Measurements from ENCODE around the gene FGF5.
"Not testable (repeated sequence)": the region's sequence is repeated elsewhere in the genome, so short reads cannot be mapped to it uniquely, and the experiment has no call there.

The FGF5 gene

GRCh38 chr4:80271801-80272200 lies 5.3 kb downstream of the FGF5 start:
- ChIA-PET POLR2A (ENCODE audit: low non-redundant PET) (no interaction called here), CTCF (interaction anchor here (0.6 kb wide), 1 partner anchor 48 kb away, joined by 3 read pairs; no protein-coding TSS in a partner anchor)
- DNase-seq (ENCODE audit: low spot score), result no peak
- TF ChIP-seq CTCF (conservative IDR thresholded peaks at IDR 0.05; ENCODE audit: low read depth), result no peak
- H3K27ac ChIP-seq, result no peak overlapping the region

DNA sequence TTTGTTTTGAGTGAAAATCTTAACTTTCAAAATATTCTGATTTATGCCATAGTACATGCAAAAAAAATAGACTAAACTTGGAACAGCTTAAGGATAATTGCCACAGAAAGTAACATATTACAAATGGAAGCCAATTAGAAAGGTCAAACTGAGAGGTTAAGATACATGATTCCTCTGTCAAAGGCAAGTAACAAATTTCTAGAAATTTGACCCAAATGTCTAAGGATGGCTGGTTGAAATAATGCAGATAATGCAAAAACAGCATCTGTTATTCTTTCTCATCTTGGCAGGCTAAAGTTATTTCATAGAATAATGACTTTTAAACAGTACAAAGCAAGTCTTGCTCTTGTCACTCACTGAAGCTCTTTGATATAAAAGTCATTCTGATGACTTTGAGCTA lies 10.5 kb downstream of the FGF5 start:
- no peak overlapping the region for H3K27ac ChIP-seq
- TF ChIP-seq CTCF (conservative IDR thresholded peaks at IDR 0.05; ENCODE audit: low read depth), result no peak
- no peak for DNase-seq (ENCODE audit: low spot score)
- CTCF ChIA-PET, result no interaction called here
- POLR2A ChIA-PET (ENCODE audit: low non-redundant PET), result no interaction called here

- TF ChIP-seq CTCF (conservative IDR thresholded peaks at IDR 0.05; ENCODE audit: low read depth), result no peak
- ChIA-PET CTCF (interaction anchor here (0.8 kb wide), 1 partner anchor 1238 kb away, joined by 3 read pairs; no protein-coding TSS in a partner anchor), POLR2A (ENCODE audit: low non-redundant PET) (no interaction called here)
- DNase-seq (ENCODE audit: low spot score), result no peak
- no peak overlapping the region for H3K27ac ChIP-seq
Observed at GRCh38 chr4:80279751-80280150, 13.3 kb downstream of the FGF5 start.

DNA sequence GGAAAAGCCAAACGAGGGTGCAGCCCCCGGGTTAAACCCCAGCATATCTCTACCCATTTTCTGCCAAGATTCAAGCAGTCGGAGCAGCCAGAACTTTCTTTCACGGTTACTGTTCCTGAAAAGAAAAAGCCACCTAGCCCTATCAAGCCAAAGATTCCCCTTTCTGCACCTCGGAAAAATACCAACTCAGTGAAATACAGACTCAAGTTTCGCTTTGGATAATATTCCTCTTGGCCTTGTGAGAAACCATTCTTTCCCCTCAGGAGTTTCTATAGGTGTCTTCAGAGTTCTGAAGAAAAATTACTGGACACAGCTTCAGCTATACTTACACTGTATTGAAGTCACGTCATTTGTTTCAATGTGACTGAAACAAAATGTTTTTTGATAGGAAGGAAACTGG lies 20.0 kb downstream of the FGF5 start:
- ChIA-PET POLR2A (ENCODE audit: low non-redundant PET) (no interaction called here), CTCF (no interaction called here)
- H3K27ac ChIP-seq, result no peak overlapping the region
- TF ChIP-seq CTCF (conservative IDR thresholded peaks at IDR 0.05; ENCODE audit: low read depth), result no peak
- no peak for DNase-seq (ENCODE audit: low spot score)

GRCh38 chr4:80290665-80291064 lies 24.2 kb downstream of the FGF5 start:
- CTCF ChIA-PET; H3K27ac ChIP-seq; DNase-seq (ENCODE audit: low spot score); POLR2A ChIA-PET (ENCODE audit: low non-redundant PET): not testable (repeated sequence)

- CTCF ChIA-PET, result interaction anchor here (0.7 kb wide), 1 partner anchor 60 kb away, joined by 4 read pairs; no protein-coding TSS in a partner anchor
- H3K27ac ChIP-seq, result no peak overlapping the region
- TF ChIP-seq CTCF (conservative IDR thresholded peaks at IDR 0.05; ENCODE audit: low read depth), result no peak
- POLR2A ChIA-PET (ENCODE audit: low non-redundant PET), result interaction anchor here (0.7 kb wide), 1 partner anchor 28 kb away, joined by 3 read pairs; no protein-coding TSS in a partner anchor
- no peak for DNase-seq (ENCODE audit: low spot score)
Observed at GRCh38 chr4:80294206-80294605, 27.7 kb downstream of the FGF5 start.

DNA sequence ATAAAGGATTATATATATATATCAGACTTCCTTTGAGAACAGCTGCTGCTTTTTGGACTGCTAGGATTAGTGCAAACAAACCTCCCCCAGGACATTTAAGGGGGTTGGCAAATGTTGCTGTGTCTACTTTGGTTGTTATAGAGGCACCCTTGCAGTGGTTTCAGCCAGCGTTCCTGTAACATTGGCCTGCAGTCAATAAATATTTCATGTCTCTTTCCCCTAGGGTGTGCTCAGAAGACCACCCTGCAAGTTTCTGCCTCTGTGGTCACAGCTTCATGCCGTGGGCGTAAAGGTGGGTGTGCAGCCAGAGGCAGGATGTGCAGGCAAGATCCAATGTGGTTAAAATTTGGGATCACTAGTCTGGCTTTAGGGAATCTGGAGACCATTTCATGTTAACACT lies 28.9 kb downstream of the FGF5 start:
- POLR2A ChIA-PET (ENCODE audit: low non-redundant PET), result no interaction called here
- no peak for TF ChIP-seq CTCF (conservative IDR thresholded peaks at IDR 0.05; ENCODE audit: low read depth)
- CTCF ChIA-PET, result no interaction called here
- H3K27ac ChIP-seq, result no peak overlapping the region
- no peak for DNase-seq (ENCODE audit: low spot score)

All from RWPE1 (cell line).